EH (cell line): Measurements from ENCODE around the gene B9D1.
A peak's percentile ranks its signal among the peaks of the same experiment; 100 is the strongest.

Experiments used
- DNase-seq: peaks from one replicate; pipeline ENCODE4 v3.0.0-alpha.2; 2015; ENCODE audit warnings: low read depth

B9D1 gene

GRCh38 chr17:19376811-19377210 is 14.3 kb upstream of the B9D1 start:
- DNase-seq, result no peak

DNA sequence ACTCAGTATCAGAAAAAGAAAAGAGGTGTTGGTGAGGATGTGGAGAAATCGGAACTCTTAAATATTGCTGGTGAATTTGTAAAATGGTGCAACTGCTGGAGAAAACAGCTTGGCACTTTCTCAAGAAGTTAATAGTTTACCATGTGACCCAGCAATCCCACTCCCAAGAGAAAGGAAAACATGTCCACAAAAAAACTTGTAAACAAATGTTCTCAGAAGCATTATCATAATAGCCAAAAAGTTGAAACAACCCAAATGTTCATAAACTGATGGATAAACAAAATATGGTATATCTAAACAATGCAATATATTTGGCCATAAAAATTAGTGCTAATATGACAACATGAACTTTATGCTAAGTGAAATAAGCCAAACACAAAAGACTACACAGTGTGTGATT is 13.2 kb upstream of the B9D1 start:
- DNase-seq, result no peak

GRCh38 chr17:19374136-19374535 is 11.6 kb upstream of the B9D1 start:
- DNase-seq, result no peak

DNA sequence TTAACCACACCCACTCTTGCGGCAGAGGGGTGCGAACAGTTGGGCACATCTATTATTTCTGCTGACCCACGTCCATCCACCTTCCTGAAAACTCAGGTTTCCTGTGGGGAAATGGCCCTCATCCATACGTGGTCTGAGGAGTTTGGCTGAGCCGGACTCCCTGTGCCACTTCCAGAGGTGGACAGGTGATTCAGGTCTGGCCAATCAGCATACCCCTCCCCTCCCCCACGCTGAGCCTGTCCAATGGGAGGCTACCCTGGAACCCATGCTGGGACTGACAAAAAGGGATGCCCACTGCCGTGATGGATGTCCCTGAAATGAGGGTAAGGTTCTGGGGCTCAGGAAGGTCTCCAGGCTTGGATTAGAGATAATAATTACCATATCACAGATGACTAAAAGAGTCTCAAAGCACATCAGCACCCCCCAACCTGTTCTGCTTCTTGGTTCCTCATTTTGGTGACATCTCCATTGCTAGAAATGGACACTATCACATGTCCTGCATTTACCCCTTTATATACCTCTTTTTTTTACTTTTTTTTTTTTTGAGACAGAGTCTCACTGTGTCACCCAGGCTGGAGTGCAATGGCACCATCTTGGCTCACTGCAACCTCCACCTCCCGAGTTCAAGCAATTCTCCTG is 10.5 kb upstream of the B9D1 start:
- no peak for DNase-seq

DNA sequence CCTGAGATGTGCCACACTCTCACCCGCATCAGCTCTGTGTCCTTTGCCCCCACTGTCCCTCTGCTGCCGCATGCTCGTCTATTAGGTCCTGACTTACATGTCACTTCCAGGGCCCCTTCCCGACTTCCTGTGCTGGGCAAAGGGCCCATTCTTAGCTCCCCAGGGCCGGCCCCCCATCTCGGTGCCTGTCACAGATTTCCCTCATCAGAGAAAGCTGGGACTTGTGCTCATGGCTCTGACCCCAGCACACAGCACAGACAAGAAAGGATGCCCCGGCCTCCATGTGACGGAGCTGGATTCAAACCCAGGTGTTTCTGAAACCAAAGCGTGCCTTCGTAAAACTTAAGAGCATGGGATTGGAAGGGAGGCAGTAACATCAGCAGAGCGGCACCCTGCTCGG is 9.9 kb upstream of the B9D1 start:
- DNase-seq, result no peak

DNA sequence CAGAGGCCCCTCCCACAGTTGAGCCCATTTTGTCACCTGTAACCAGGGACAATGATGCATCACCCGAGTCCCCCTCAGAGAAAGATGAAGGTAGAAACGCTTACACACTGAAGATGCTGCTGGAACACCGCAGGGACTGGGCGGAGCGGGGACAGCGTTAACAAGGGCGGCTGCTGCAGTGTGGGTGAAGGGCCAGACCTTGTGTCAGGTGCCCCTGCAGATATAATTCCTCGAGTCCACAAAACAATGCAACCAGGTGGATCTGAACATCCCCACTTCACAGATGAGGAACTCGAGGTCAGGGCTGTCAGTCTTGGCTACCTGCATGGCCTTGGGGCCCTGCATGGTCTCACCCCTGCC is 9.5 kb upstream of the B9D1 start:
- DNase-seq, result no peak

DNA sequence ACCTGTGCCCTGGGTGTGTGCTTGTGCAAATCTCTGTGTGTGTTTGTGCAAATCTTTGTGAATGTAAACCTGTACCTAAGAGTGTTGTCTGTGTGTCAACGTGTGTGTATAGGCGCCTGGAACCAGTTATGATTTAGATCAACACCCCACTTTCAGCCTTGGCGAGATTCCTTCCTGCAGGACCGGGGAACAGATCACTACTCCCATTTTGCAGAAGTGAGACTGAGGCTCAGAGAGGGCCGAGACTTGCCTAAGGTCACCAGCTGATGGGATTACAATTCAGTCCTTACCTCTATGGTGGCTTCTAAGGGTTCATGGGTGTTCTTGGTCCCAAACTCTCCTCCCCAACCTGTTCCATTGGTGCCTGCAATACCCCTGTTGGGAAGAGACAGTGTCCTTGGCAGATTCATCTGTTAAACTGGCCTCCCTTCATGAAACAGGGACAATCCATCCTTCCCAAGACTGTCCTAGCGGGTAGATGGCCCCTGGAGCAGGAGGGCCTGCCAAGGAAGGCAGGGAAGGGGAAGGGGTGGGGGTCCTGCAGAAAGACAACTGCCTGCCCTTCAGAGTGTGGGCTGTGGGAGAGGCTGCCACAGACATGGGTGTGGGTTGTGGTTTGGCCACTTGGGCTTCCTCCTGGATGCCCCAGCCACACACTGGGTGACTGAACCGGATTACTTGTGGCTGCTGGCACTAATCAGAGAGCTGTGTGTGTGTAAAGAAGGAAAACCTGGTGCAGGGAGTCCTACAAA is 8.9 kb upstream of the B9D1 start:
- no peak for DNase-seq

DNA sequence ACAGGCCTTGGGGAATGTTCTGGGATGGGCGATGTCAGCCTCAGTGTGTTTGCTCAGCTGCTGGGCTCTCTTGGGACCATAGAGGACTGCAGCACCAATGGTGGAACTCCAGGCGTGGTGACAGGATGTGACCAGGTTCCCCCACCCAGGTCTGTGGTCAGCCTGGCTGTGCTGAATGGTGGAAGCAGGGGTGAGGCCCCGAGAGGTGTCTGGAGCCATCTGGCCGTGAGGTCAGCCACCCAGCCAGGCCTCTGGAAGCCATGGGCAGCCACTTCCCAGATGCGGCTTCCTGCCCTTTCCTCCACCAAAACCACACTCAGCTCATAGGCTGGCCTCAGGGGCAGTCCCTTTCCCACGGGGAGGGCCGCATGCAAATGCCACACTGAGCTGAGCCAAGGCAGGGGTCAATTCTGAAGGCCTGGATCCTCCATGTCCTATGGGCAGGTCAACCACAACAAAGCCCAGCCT is 8.0 kb upstream of the B9D1 start:
- no peak for DNase-seq

DNA sequence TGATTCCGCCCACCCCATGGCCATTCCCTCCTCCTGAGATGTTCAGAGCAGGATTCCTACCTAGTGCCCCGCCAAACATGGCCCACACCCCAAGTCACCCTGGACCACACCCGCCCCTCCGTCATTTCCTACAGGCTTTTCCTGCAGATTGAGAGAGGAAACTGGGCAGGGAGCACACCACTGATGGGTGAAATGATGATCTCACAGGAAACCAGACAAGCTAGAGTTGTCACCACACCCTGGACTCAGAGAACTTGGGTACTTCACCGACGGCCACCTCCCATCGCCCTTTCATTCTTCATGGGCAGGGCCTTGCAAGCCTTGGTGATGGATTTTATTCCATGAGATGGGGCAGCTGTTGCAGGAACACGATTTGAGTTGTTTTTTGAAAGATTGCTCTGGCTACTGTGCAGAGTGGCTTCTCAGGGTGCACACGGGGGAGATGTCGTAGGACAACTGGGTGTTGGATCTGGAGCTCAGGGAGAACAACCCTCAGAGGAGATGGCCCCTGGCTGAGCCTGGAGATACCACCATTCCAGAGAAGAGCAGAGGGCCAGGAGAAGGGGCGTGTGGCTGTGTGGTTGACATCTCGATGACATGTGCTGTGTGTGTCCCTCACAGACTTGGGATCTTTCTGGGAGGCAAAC is 7.4 kb upstream of the B9D1 start:
- DNase-seq, result no peak

DNA sequence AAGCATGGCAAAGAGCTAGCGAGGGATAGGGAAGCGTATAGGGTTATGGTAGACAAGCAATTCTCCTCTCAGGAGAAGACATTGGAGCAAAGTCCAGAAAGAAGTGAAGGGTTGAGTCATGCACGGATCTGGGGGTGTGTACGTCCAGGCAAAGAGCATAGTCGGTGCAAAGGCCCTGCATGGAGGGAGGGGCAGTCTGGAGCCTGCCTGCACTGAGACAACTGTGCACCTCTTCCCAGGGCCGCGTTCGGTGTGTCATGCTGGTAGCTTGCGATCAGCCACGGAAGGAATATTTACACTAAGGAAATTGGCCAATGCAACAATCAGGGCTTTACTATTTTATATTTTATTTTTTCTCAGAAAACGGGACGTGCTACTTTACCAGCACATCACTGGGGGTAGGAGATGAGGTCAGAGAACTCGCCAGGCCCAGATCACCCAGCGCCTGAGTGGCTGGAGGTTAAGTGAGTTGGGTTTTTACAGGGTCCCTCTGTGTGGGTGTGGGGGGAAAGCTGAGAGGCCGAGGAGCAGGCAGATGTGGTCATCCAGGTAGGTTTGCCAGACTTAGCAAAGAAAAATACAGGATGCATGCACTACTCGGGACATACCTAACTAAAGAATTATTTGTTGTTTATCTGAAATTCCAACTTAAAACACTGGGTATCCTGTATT is 6.7 kb upstream of the B9D1 start:
- no peak for DNase-seq

- peak; percentile 63 for DNase-seq
Measured at GRCh38 chr17:19368229-19368628, 5.7 kb upstream of the B9D1 start.

DNA sequence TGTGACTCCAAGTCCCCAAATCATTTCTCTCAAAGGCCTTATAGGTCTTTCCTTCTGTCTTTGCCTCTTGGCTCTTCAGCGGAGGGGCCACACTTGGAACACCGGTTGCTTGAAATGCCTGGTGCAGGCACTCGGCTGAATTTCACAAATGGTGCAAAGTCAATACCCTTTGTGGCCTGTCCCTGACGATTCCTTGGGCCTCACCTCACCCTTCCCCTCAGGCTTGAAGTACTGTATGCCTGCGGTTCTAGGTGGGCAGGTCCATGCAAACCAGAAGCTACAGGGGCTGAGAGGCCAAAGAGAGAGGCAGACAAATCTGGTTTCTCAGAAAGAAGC is 4.1 kb upstream of the B9D1 start:
- DNase-seq, result no peak

- no peak for DNase-seq
Measured at GRCh38 chr17:19365833-19366636, 3.5 kb upstream of the B9D1 start.

- DNase-seq, result no peak
Measured at GRCh38 chr17:19365499-19365817, 2.9 kb upstream of the B9D1 start.

DNA sequence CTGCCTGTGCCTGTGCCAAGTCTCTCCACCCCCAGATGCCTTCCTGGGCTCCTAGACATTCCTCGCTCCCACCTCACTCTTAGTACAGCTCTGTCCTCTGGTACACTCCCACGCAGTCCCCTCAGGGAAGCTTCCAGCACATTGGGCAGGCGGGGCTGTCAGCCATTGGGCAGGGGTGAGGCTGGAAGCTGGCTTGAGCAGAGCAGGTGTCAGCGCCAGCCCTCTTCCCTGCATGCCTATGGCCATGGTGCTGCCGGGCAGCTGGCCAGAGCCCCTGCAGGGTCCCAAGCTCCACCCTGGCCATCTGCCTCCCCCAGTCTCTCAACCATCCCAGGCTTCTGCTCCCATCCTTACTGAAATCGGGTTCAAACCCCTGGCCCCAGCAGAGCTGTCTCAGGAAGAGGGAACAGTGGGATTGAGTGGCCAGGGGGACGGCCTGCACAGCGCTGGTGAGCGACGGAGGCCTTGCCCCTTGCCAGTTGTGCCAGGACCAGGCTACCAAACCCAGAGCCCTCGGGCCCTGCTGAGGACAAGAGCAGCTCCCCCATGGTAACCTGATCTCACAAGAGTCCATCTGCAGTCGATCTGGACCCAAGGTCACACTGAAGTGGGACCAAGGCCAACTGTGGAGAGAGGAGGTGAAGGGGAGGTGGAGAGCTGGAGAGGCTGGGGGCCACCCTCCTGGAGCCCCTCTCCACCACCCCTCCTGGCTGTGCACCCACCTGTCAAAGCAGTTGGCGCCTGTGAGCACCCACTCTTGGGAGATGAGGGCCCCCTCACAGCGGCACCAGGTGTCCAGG is 2.4 kb upstream of the B9D1 start:
- DNase-seq, result peak; percentile 52

GRCh38 chr17:19363460-19364035 is 1.0 kb upstream of the B9D1 start:
- DNase-seq, result no peak

DNA sequence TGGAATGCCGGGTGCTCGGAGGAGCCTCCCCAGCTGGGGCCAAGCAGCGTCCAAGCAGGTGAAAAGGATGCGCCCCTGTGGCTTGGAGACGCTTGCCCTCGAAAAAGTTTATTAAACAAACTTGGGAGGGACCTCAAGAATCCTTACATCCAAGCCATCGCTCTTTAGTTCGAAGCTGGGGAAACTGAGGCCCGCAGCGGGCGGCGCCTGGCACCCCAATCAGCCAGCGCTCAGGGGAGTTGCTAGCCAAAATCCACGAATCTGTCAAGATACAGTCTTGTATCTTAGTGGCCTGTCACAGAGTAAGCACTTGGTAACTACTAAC is 553 bp upstream of the B9D1 start:
- no peak for DNase-seq

- DNase-seq, result no peak
Measured at GRCh38 chr17:19361944-19362276, 613 bp downstream of the B9D1 start.

DNA sequence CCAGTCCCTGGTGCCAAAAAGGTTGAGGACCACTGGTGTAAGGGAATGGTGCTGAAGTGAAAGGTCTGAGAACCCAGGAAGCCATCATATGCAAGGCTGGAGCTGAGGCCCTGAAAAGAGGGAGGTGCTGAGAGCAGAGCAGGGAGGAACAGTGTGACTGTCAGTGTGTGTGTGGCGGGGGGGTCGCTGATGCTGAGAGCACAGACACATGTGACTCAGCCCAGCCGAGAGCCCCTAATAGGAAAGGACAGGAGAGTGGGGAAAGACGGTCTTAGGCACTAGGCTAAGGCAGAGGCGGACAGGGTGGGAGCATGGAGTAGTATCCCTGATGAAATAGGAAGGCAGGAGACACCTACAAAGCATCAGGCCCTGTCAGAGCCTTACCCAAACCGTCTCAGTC is 1.2 kb downstream of the B9D1 start:
- no peak for DNase-seq

- DNase-seq, result no peak
Measured at GRCh38 chr17:19360772-19361171, 1.8 kb downstream of the B9D1 start.

DNA sequence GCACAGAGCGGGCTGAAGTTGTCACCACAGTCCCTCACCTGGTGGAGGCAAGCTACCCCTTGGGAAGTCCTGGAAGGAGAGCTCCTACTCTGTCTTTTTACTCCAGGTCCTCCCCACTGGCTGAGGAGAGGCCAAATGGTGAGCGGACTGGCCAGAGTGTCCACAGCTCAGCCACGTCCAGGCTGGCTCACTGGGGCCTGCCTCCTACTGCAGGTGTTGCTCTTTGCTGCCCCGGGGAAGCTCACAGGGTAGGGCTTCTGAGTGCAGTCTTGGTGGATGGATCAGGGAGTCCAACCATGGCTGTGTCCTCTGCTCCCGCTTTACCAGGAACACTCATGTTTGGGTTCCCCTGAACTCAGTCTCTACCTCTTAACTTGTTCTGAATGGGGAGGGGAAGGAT is 2.7 kb downstream of the B9D1 start:
- DNase-seq, result no peak

DNA sequence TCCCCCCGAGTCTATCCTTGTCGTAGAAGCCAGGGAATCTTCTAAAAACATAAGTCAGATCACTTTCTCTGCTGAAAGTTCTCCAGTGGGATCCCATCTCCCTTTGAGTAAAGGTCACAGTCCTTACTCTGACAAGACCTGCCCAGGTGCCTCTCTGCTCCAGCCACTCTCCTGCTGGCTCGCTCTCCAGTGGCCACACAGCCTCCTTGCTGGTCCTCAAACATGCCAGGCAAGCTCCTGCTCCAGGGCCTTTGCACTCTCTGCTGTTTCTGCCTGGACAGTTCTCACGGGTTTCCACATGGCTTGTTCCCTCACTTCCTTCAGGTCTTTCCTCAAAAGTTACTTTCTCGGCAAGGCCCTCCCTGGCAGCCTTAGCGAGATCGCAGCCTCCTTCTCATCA is 3.4 kb downstream of the B9D1 start:
- no peak for DNase-seq
